NCI-H1694 treated with DMSO at 0.1 percent for 48 hours (cell line): ENCODE measurements around the gene CELF4.

ENCODE experiments used
- DNase-seq: peaks from one replicate; lab custom pipeline; 2025; lab: John Stamatoyannopoulos, UW

The CELF4 gene

DNA sequence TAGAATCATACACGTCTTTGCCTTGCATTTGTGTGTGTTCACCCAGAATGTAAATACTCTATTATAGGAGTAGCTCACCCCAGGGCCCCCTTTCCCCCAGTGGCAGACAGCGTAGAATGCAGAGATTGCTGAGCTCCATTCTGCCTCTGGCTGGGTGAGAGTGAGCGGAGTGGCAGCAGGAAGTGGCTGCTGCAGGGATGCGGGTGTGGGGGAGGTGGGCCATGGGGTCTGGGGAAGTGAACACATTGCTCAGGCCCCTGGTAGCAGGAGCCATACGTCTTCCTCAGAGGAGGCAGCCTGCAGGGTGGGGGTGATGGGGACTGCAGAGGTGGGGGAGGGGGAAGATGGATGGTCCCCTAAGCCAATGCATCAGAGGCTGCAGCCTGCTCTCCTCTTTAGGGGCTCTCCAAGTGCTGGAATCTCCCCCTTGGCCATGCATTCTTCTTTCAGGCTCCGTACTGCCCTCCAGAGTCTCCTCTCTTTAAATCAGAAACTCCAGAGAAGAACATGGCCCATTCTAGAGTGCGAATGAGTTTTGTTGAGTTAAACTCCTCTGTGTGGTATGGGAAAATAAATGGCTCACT is 72.2 kb downstream of the CELF4 start:
- DNase-seq, result no peak

DNA sequence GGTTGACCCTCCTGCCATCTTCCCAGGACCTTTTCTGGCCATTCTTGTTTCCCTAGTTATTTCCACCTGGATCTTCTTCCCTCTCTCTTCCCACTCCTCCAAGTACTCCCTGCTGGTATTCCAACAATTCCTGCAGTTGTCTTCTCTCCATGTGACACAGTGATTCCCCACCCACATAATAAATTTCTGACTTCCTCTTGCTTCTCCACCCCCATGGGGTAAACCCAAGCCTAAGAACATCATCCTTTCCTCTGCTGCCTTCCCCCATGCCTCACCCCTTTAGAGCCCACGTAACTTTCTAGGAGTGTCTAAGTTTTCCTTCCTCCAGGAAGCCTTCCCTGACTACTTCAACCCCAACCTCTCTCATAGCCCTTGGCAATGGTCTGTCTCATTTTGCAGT is 72.6 kb downstream of the CELF4 start:
- no peak for DNase-seq

DNA sequence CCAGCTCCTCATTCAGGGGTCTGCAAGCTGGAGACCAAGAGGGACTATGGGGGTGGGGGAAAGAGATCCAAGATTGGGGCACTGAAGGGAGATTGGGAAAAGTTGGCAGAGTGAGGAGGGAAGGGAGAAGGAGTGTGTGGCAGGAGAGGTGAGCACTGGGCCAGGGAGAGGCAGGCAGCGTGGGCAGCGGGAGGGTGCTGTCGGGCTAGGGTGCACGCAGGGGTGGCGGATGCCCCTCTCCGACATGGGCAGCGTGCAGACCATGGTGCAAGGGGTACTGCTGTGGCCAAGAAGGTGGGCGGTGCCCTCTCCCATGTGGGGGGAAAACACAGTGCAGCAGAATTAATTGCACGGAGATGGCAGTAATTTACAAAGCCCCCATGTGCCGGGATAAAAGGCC is 74.1 kb downstream of the CELF4 start:
- DNase-seq, result no peak

DNA sequence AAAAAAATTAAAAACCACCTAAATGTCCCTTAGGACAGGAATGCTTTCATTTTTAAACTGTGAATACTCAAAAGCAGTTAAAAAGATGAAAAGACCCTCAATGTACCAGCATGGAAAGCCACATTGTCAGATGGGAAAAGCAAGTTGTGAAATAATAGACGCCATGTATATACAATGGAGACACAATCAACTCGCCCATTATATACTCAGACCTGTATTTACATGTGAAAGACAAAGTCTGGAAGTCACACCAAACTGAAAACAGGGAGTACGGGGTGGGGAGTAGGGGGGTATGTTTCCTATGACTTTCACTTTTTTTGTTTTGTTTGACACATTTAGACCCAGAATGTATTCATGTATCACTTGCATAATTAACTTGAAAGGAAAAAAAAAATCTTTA is 75.6 kb downstream of the CELF4 start:
- DNase-seq, result no peak

DNA sequence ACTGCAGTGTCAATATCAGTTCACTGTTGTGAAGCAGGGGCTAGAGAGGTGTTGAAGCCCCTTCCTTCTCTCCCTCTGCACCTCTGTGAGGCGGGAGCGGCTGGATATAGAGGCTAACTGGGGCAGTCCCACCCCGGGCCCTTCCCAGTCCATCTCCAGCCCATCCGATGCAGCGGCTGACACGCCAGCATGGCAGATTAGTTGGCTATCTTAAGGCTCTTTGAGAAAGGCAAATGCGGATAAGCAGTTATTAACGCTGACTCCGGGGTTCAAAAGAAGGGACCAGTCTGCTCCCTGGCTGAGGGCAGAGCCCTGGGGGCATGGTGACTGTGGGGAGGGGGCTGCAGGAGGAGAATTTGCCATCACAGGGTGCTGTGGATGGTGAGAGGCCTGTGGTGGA is 76.6 kb downstream of the CELF4 start:
- no peak for DNase-seq

DNA sequence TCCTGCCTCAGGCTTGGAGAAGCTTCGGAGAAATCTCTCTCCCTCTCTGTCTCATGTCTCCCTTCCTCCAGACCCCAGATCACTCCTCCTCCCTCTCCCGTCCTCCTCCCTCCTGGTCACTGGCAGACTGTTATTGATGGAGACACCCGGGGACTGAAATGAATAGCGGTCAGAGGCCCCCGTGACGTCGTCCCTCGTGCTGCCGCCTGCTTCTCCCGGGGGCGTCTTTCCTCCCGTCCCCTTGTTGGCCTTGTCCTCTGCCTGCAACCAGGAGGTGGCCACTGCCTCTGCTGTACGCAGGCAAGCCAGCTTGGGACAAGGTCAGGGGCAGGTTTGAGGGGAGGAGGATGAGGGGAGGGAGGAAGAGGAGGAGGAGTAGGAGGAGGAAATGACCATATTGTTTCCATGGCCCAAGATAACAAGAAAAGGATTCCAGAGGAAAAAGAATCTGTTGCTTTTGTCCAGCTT is 78.2 kb downstream of the CELF4 start:
- DNase-seq, result no peak

DNA sequence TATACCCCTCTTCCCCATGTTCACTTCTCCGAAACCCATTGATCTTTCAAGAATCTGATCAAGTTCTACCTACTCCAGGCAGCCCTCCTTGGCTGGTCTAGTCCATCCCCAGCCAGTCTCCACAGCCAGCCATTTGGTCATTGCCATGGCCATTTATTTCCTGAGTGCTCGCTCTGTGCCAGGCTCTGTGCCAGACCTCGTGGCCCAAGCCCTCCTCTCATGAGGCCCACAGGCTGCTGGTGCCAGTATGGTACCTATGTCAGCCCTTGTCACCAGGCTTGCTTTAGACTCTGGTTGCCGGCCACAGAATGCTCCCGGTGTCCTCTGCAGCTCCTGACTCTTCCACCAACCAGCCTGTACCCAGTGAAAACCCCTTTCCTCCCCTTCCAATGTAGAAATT is 78.8 kb downstream of the CELF4 start:
- DNase-seq, result no peak

DNA sequence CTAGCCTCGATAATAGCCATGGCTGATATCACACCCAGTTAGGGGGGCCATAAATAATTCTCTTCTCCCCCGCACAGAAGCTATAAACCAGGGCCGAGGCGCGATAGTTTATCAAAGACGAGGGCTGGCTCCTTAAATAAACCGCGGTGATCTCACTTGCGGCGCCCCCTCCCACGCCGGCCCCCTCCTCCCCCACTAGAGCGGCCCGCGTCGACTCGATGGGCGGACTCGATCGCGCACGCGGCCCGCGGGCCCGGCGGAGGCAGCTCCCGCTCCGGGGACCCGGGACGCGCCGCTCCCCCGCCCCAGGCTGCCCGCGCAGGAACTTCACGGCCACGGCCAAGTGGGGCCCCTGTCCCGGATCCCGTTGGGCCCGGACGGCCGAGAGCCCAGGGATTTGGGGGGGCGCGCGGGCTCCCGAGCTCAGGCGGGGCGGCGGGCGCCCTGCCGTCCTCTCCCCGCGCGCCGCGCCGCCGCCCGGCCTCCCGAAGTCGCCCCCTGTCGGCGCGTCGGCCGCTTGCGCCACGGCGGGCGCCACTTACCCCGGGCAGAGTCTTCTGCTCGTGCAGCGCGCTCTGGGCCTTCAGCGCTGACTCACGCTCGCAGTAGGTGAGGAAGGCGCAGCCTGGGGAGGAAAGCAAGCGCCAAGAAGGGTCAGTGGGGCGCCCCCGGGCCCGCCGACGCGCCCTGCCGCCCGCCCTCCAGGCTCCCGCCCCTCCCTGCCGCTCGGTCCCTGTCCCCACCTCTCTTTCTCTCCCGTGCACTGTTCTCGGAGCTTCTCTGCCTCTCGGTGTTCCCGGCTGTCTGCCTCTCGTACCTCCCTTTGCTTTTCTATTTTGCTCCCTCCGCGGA is 80.4 kb downstream of the CELF4 start:
- DNase-seq, result no peak

DNA sequence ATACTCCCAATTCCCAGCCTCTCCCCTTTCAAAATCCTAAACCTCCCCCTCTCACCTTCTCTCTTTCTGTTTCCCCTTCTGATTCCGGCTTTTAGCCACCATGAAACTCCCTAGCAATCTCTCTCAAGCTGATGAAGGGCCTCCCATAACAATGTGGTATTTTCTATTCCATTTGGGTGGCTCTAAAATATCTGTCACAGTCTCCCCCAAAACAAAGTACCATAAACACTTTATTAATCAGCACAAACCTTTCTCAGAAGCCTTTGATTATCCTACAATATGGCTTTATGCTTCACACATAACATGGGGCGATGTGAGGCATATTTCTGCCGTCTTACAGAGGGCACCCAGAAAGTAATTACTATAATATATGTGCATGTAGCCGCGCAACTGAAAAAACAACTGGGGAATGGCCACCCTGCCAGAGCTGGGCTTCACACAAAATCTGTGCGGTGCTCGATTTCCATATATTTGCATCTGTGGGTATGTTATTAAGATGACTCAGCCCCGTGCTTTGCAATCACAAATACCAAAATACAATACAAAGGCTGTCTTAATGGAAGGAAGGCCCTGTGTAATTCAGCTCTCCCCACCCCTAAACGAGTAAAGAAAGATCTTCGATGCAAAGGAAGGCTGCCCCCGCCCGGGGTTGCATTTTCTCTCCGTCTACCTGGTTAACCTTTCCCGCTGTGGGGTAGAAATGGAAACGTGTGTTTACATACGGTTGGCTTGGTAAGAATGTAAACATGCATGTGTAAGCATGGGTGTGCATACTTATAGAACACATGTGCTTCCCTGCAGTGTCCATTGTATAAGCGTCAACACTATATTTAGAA is 81.4 kb downstream of the CELF4 start:
- no peak for DNase-seq

DNA sequence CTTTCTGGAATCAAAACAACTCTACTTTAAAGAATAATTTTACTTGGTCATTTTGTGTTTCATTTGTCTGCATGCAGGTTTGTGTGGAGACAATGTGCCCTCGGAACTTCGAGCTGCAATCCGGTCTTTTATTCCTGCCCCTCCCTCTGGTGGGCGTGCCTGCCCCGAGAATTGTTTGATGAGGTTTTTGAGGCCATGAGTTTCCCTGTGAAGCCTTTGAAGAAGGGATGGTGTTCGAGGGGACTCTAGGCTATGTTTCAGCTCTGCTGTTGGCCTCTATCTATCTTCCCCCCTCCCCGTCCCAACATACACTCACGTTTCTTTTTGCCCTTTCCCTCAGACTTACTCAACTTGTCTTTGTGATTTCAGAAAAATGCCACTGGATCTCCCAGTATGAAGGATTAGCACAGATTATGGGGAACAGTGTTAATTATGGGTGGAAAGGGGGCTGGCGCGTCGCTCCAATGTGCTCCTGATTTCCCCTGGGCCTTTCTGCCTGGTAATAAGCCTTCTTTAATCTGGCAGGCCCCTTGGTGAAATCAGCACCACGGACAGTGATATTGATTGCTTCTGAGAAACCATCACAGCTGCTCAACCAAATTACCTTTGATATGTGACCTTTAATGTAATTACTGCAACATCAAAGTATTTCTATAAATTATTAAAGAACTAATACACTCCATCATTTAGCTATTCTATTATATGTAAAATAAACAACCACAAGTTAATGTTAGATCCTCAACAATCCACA is 82.2 kb downstream of the CELF4 start:
- no peak for DNase-seq

DNA sequence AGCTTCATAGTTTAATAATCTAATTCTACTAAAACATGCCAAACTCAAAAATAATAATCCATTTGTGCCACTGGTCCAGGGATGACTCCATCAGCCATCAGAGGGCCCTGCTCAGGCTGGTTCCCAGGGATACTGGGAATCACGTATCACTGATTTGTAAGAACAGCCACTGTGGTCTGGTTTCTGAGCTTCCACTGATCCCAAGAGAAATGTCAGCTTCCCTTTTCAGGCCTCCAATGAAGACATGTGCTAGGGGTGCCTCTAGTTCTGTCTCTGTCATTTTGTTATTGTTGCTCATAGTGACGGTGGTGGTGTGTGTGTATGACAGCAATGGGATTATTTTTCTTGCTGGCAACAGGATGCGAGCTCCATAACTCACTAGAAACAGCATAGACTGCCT is 83.2 kb downstream of the CELF4 start:
- DNase-seq, result no peak

DNA sequence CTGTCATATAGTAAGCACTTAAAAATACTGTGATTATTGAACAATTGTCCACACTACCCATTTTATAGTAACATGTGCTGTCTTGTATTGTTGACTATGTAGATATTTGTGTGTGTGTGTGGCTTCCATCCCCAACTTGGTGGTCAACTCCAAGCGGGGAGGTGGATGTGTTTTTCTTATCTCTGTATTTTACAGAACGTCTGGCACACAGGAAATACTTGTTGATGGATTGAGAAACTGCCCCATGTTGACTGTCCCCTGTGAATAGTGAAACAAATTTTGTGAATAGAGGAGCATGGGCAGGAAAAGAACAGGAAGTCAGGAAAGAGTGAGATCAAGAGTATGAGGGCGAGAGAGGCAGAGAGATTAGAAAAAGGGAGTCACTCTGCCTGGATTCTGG is 83.6 kb downstream of the CELF4 start:
- no peak for DNase-seq

DNA sequence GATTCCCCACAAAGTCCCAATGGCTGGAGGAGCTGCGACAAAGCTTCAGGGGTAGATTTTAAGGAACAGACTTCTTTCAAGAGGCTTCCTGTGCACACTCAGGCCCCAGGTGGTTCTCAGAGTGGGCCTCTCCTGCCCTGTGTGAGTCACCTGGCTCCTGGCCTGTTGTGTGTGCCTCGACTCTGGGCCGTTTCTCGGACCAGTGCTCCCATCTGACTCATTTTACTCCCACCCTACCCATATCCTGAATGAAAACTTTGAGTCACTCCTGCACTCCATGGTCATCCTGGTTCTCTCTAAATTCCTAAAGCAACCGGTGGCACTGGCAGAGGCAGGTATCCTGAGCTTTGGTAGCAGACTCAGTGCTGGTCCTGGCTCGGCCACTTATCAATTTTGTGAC is 84.1 kb downstream of the CELF4 start:
- DNase-seq, result no peak

DNA sequence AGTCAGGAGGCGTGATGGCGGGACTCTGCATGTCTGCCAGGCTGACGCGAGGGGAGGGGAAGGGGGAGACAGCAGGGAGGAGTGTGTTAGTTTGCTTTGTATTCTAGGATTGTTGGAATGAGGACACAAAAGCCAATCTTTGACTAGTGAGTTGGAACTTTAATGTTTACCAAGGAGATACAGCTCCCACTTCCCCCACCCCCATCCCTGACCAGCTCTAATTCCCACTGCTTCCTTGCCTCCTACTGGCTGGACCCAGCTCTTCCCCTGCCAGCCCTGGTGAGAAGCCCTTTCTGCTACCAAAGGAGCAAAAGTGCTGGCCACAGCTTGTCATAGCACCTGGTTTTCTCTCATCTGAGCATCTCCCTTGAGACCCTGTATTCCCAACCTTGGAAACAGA is 84.5 kb downstream of the CELF4 start:
- no peak for DNase-seq

DNA sequence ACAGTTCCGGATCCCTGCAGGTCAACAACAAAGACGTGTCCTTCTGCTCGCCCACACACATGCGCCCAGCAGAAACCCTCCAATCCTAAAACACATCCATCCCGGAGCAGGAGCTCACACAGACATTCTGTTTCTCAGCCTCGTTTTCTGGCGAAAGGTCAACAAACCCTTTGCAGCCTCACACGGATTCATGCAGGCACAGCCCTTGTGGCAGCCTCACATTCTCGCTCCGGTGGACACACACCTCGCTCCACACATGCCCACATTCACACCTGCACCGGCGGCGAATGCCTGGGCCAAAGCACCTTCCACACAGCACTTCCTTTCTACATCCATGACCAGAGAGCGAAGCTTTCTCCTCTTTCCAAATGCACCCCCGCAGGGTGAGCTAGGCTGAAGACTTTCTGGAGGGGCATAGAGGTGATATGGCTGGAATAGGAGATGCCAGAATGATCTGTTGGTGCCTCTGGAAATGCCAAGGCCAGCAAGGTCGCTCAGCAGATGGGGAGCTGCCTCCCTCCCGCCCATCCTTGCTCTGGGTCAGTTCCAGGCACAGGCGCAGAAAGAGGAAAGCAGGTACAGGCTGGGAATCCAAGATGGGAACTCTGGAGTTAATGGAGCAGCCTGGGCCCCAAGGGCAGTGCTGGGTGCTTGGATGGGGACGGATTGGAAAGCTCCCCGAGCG is 88.8 kb downstream of the CELF4 start:
- DNase-seq, result no peak

DNA sequence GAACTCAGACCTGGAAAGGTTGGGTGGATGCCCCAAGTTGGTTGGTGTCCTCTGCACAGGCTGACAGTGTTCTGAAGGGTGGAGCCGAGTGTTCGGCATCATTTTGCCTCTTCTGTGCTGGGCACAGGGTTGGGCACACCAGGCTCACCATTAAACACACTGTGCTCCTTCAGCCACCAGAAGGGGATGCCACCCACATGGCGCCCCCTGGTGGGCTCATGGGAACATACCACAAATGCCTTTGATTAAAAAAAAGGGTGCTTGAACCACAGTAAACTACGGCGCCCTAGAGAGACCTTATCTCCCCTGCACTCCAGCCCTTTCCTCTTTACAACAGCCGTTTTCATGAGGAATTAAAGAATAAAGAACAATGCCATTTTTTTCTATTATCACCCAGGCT is 89.4 kb downstream of the CELF4 start:
- peak; percentile 20 for DNase-seq

DNA sequence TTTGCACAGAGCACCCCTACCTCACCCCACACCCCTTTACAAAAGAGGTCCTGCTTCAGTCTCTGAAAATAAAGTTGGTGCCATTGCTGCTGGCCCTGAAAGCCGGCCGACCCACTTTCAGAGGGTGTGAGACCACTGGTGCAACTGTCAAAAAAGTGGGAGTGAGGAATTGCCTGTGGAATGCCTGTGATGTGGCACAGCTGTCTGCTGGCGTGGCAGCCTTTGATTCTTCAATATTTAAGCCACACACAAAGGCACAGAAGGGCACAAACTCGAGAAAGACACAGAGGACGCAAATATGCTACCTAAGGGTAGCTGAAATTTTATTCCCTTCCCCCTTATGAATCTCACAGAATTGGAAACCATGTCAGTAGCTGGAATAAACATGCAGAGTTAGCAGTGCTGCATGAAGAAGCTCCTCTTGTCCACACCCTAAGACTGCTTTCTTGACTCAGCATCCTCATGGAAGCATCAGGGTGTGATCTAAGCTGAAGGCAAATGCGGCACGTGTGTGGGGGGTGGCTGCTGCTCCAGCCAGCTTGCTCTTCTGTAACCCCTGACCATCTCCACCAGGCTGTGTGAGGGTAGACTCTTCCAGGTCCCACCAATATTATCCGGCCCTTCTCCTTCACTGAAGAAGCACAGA is 92.3 kb downstream of the CELF4 start:
- DNase-seq, result no peak

DNA sequence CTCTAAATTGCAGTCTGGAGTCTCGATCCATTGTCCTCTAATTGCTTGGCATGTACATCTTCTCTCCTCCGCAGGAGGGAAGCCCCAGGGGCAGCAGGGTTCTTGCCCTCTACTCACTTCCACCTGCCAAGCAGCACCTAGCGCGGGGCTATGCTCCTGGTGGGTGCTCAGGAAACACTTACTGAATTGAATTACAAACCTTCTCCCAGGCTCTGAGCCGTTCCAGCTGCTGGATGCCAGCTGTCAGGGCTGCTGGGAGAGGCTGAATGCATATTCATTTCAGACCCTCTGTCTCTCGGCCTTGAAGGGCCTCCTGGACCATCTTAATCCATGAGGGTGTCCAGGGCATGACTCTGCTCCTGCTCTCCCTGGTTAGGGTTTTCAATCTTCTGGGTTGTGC is 94.0 kb downstream of the CELF4 start:
- peak; percentile 23 for DNase-seq

DNA sequence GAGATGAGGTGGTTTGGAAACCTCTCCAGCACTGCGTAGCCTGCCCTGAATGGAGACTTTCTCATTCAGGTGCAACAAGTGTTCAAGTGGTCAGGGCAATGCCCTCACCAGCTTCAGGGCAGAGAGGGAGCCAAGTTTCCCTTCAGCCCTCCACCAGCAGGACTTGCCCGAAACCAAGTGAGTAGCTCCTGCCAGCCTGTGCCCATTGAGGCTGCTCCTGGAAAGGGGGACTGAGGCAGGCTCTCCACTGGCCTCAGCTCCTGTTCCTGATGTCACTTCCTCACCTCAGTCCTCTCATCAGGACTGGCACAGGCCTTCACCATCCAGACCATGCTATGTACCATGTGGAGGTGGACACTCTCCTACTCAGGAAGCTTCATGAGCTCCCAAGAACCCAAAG is 94.6 kb downstream of the CELF4 start:
- no peak for DNase-seq

DNA sequence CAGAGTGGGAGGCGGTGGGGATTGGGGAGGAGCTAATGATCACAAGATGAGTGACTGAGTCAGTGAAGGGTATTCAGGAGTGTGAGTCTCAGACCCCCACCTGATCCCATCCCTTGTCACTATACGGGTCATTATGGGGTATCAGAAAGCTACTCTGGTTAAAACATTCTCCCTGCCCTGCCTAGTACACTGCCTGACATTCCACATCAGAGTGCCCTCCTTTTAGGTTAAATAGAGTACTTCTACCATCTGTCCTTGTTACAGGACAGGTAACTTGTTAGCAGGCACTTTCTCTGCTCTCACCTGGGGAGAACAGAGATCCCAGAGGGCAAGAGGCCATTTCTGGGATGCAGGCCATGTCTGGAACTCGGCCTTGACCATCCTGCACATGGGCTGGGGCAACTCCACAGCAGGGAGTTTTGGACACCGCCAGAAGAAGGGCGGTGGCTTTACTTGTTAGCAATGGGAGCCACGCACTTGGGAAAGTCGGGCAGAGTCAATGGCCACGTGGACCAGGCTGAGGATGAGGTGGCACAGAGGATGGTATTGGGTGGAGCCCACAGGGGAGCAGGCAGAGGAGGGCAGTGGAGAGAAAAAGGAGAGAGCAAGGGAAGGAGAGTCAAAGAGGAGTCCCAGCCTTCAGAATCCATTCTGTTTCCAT is 98.5 kb downstream of the CELF4 start:
- no peak for DNase-seq

DNA sequence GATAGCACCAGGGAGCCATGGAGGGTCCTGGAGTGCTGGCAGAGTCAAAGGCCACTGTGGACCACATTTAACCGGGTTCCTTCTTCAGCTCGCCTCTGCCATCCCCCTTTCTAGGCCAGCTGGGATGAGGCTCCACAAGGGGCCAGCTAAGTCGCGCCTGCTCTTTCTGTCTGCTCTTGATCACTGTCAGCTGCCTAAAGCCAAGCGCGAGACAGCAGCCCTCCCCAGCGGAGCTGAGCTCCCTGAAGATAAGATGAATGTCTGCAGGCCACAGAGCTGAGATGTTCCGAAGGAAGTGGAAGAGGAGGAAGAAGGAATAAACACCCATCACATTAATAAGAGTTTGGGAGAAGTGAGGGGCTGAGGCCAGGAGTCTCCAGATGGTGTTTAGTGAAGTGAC is 99.6 kb downstream of the CELF4 start:
- no peak for DNase-seq
